Glutamatergic neuron (in vitro differentiated cells): ENCODE measurements around the gene TCF3. TPM values are rescaled to one million over a fixed set of nuclear protein-coding genes. Genes with fewer than 3 reads are reported as not detected.
"Not testable (repeated sequence)": the region's sequence is repeated elsewhere in the genome, so short reads cannot be mapped to it uniquely, and the experiment has no call there.

Experiments
- DNase-seq: peaks from one replicate; pipeline ENCODE4 v3.0.0; 2022
- H3K27ac Mint-ChIP-seq: one replicate; pipeline ENCODE4 v1.8.0; 2020; ENCODE audit warnings: mild to moderate bottlenecking, mixed read lengths, inconsistent platforms; ENCODE audit not compliant: unreplicated experiment
- H3K27me3 Mint-ChIP-seq: one replicate; pipeline ENCODE4 v1.8.0; 2020; ENCODE audit warnings: mild to moderate bottlenecking, moderate library complexity, mixed read lengths, inconsistent platforms; ENCODE audit not compliant: unreplicated experiment
- H3K36me3 Mint-ChIP-seq: one replicate; pipeline ENCODE4 v1.8.0; 2020; ENCODE audit warnings: mild to moderate bottlenecking, mixed read lengths, inconsistent platforms; ENCODE audit not compliant: unreplicated experiment
- H3K4me1 Mint-ChIP-seq: one replicate; pipeline ENCODE4 v1.8.0; 2020; ENCODE audit warnings: mild to moderate bottlenecking, low read depth, mixed read lengths, inconsistent platforms; ENCODE audit not compliant: unreplicated experiment
- H3K4me3 Mint-ChIP-seq: one replicate; pipeline ENCODE4 v1.8.0; 2020; ENCODE audit warnings: mild to moderate bottlenecking, mixed read lengths, inconsistent platforms; ENCODE audit not compliant: unreplicated experiment
- H3K9me3 Mint-ChIP-seq: one replicate; pipeline ENCODE4 v1.8.0; 2020; ENCODE audit warnings: mild to moderate bottlenecking, moderate library complexity, mixed read lengths, inconsistent platforms; ENCODE audit not compliant: unreplicated experiment
- CTCF ChIP-seq: fragments of 200-600 bp; sonication (generic); IDR thresholded peaks from one replicate; pipeline ENCODE4 v1.5.0; 2021; ENCODE audit not compliant: partially characterized antibody, unreplicated experiment
- total RNA-seq: library from RNA; stranded (reverse); fragmentation: NEBNext Ultra II Directional; extraction: Animal tissue kit (Norgen Biotek cat#: 25700); gene quantifications from one replicate; pipeline ENCODE4 v1.2.1, GENCODE V29; 2021; ENCODE audit not compliant: unreplicated experiment

The TCF3 gene
- total RNA-seq, 1 donor from 2014 or later, result 249 TPM

- H3K27ac Mint-ChIP-seq, result no peak overlapping the region
- peaks cover 2% of the 10 kb centered on the region for H3K4me1 Mint-ChIP-seq
- peaks cover 8% of the 10 kb centered on the region for H3K36me3 Mint-ChIP-seq
- TF ChIP-seq CTCF, result no peak
- peaks cover 8% of the 10 kb centered on the region for H3K27me3 Mint-ChIP-seq
- no peak overlapping the region for H3K4me3 Mint-ChIP-seq
- no peak for DNase-seq
- H3K9me3 Mint-ChIP-seq, result peaks cover 6% of the 10 kb centered on the region
Observed at GRCh38 chr19:1698636-1699035, 46.2 kb upstream of the TCF3 start.

- not testable (repeated sequence) for H3K27ac Mint-ChIP-seq, H3K4me1 Mint-ChIP-seq, H3K9me3 Mint-ChIP-seq, H3K36me3 Mint-ChIP-seq, DNase-seq, H3K27me3 Mint-ChIP-seq, H3K4me3 Mint-ChIP-seq
Observed at GRCh38 chr19:1695481-1695880, 43.1 kb upstream of the TCF3 start.

GRCh38 chr19:1691589-1692290 is 39.3 kb upstream of the TCF3 start:
- Mint-ChIP-seq H3K27me3 (peaks cover 9% of the 10 kb centered on the region), H3K9me3 (peaks cover 7% of the 10 kb centered on the region), H3K4me3 (no peak overlapping the region), H3K36me3 (peaks cover 8% of the 10 kb centered on the region), H3K27ac (no peak overlapping the region), H3K4me1 (no peaks in the 10 kb centered on the region)
- DNase-seq, result no peak
- TF ChIP-seq CTCF, result no peak

- TF ChIP-seq CTCF, result no peak
- peaks cover 8% of the 10 kb centered on the region for H3K36me3 Mint-ChIP-seq
- no peak overlapping the region for H3K27ac Mint-ChIP-seq
- H3K9me3 Mint-ChIP-seq, result peaks cover 5% of the 10 kb centered on the region
- H3K27me3 Mint-ChIP-seq, result peaks cover 9% of the 10 kb centered on the region
- no peak for DNase-seq
- no peaks in the 10 kb centered on the region for H3K4me1 Mint-ChIP-seq
- H3K4me3 Mint-ChIP-seq, result no peak overlapping the region
Observed at GRCh38 chr19:1690699-1691307, 38.4 kb upstream of the TCF3 start.

- DNase-seq, H3K4me1 Mint-ChIP-seq, H3K4me3 Mint-ChIP-seq, H3K27me3 Mint-ChIP-seq, H3K27ac Mint-ChIP-seq, H3K36me3 Mint-ChIP-seq, H3K9me3 Mint-ChIP-seq: not testable (repeated sequence)
Observed at GRCh38 chr19:1685785-1686184, 33.4 kb upstream of the TCF3 start.

- Mint-ChIP-seq H3K9me3 (peaks cover 1% of the 10 kb centered on the region), H3K4me3 (no peak overlapping the region), H3K36me3 (no peaks in the 10 kb centered on the region), H3K27me3 (peaks cover 11% of the 10 kb centered on the region), H3K27ac (no peak overlapping the region), H3K4me1 (no peaks in the 10 kb centered on the region)
- DNase-seq, result no peak
- no peak for TF ChIP-seq CTCF
Observed at GRCh38 chr19:1685046-1685445, 32.6 kb upstream of the TCF3 start.
